Measurements from ENCODE around the gene RGS7BP. TPM values are rescaled to one million over a fixed set of nuclear protein-coding genes. Genes with fewer than 3 reads are reported as not detected.

RGS7BP gene
- total and polyA plus RNA-seq, 2 experiments from 2014 or later: 3.3 to 5.4 TPM

DNA sequence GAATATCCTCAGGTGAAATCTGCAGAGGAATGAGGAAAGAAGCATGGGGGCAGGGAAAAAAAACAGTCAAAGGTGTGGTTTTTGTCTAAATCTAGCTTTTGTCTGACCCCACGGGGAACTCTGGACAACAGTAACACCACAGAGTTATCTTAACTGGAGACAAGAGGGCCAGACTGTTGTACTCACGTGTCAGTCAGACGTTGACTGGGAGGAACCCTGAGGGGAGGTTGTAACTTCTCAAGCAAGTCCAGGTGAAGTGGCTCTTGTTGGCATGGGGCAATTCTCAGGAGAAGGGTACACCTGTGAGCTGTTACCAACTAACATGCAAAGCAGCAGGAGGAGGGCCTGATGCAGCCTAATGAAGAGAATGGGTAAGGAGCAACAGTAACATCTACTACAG is 140.4 kb downstream of the RGS7BP start:
- H3K4me1 Mint-ChIP-seq: peaks cover 14% of the 10 kb centered on the region
- peaks cover 3% of the 10 kb centered on the region for H3K27me3 Mint-ChIP-seq (ENCODE audit: insufficient read depth, low read depth, poor library complexity)
- Histone ChIP-seq H3F3A (replicated peaks; ENCODE audit: low read depth) (no peaks in the 10 kb centered on the region), H3K4me2 (no peak overlapping the region), H3K36me3 (ENCODE audit: insufficient read depth) (no peaks in the 10 kb centered on the region), H3K27ac (ENCODE audit: low read depth) (no peak overlapping the region), H4K20me1 (replicated peaks; ENCODE audit: insufficient read depth) (no peaks in the 10 kb centered on the region), H3K4me1 (ENCODE audit: insufficient read depth) (peaks cover 7% of the 10 kb centered on the region; the same call in 1 of the 2 replicates), H3K79me2 (replicated peaks; ENCODE audit: insufficient read depth) (no peaks in the 10 kb centered on the region), H2AFZ (peak overlapping the region; percentile 48), H3K27me3 (ENCODE audit: insufficient read depth) (no peaks in the 10 kb centered on the region), H3K4me3 (no peak overlapping the region), H3K9me2 (ENCODE audit: insufficient read depth) (0 out of 2 replicates have a peak, but pooled peaks cover 3% of the 10 kb centered on the region)
- H3K9me3 Mint-ChIP-seq: peaks cover 4% of the 10 kb centered on the region; the same call in 1 of the 3 replicates
- ATAC-seq (no peak), DNase-seq (ENCODE audit: low spot score) (no peak)
- no peak overlapping the region for H3K4me3 Mint-ChIP-seq
- peaks cover 3% of the 10 kb centered on the region; the same call in 2 of the 3 replicates for H3K36me3 Mint-ChIP-seq (ENCODE audit: low read depth)
- H3K27ac Mint-ChIP-seq: peak overlapping the region; percentile 6; the same call in 1 of the 2 replicates
- TF ChIP-seq, protein P1, sequence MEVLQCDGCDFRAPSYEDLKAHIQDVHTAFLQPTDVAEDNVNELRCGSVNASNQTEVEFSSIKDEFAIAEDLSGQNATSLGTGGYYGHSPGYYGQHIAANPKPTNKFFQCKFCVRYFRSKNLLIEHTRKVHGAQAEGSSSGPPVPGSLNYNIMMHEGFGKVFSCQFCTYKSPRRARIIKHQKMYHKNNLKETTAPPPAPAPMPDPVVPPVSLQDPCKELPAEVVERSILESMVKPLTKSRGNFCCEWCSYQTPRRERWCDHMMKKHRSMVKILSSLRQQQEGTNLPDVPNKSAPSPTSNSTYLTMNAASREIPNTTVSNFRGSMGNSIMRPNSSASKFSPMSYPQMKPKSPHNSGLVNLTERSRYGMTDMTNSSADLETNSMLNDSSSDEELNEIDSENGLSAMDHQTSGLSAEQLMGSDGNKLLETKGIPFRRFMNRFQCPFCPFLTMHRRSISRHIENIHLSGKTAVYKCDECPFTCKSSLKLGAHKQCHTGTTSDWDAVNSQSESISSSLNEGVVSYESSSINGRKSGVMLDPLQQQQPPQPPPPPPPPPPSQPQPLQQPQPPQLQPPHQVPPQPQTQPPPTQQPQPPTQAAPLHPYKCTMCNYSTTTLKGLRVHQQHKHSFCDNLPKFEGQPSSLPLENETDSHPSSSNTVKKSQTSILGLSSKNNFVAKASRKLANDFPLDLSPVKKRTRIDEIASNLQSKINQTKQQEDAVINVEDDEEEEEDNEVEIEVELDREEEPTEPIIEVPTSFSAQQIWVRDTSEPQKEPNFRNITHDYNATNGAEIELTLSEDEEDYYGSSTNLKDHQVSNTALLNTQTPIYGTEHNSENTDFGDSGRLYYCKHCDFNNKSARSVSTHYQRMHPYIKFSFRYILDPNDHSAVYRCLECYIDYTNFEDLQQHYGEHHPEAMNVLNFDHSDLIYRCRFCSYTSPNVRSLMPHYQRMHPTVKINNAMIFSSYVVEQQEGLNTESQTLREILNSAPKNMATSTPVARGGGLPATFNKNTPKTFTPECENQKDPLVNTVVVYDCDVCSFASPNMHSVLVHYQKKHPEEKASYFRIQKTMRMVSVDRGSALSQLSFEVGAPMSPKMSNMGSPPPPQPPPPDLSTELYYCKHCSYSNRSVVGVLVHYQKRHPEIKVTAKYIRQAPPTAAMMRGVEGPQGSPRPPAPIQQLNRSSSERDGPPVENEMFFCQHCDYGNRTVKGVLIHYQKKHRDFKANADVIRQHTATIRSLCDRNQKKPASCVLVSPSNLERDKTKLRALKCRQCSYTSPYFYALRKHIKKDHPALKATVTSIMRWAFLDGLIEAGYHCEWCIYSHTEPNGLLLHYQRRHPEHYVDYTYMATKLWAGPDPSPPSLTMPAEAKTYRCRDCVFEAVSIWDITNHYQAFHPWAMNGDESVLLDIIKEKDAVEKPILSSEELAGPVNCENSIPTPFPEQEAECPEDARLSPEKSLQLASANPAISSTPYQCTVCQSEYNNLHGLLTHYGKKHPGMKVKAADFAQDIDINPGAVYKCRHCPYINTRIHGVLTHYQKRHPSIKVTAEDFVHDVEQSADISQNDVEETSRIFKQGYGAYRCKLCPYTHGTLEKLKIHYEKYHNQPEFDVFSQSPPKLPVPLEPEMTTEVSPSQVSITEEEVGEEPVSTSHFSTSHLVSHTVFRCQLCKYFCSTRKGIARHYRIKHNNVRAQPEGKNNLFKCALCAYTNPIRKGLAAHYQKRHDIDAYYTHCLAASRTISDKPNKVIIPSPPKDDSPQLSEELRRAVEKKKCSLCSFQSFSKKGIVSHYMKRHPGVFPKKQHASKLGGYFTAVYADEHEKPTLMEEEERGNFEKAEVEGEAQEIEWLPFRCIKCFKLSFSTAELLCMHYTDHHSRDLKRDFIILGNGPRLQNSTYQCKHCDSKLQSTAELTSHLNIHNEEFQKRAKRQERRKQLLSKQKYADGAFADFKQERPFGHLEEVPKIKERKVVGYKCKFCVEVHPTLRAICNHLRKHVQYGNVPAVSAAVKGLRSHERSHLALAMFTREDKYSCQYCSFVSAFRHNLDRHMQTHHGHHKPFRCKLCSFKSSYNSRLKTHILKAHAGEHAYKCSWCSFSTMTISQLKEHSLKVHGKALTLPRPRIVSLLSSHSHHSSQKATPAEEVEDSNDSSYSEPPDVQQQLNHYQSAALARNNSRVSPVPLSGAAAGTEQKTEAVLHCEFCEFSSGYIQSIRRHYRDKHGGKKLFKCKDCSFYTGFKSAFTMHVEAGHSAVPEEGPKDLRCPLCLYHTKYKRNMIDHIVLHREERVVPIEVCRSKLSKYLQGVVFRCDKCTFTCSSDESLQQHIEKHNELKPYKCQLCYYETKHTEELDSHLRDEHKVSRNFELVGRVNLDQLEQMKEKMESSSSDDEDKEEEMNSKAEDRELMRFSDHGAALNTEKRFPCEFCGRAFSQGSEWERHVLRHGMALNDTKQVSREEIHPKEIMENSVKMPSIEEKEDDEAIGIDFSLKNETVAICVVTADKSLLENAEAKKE (CRISPR knock-in tag; IDR thresholded peaks at IDR 0.05): no peak
- TF ChIP-seq, protein P2, sequence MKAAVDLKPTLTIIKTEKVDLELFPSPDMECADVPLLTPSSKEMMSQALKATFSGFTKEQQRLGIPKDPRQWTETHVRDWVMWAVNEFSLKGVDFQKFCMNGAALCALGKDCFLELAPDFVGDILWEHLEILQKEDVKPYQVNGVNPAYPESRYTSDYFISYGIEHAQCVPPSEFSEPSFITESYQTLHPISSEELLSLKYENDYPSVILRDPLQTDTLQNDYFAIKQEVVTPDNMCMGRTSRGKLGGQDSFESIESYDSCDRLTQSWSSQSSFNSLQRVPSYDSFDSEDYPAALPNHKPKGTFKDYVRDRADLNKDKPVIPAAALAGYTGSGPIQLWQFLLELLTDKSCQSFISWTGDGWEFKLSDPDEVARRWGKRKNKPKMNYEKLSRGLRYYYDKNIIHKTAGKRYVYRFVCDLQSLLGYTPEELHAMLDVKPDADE (IDR thresholded peaks at IDR 0.05): no peak
- TF ChIP-seq JUNB (IDR thresholded peaks at IDR 0.05; ENCODE audit: unreplicated experiment) (no peak), ZNF331 (CRISPR knock-in tag; IDR thresholded peaks at IDR 0.05; ENCODE audit: low read depth) (no peak), STAT1 (IDR thresholded peaks at IDR 0.05; ENCODE audit: unreplicated experiment) (no peak), CREB1 (CRISPR knock-in tag; IDR thresholded peaks at IDR 0.05; ENCODE audit: low read depth) (no peak), EZH2phosphoT487 (IDR thresholded peaks at IDR 0.05; ENCODE audit: unreplicated experiment) (no peak), NANOG (IDR thresholded peaks at IDR 0.05; ENCODE audit: borderline replicate concordance) (no peak)
- TF ChIP-seq, protein P3, sequence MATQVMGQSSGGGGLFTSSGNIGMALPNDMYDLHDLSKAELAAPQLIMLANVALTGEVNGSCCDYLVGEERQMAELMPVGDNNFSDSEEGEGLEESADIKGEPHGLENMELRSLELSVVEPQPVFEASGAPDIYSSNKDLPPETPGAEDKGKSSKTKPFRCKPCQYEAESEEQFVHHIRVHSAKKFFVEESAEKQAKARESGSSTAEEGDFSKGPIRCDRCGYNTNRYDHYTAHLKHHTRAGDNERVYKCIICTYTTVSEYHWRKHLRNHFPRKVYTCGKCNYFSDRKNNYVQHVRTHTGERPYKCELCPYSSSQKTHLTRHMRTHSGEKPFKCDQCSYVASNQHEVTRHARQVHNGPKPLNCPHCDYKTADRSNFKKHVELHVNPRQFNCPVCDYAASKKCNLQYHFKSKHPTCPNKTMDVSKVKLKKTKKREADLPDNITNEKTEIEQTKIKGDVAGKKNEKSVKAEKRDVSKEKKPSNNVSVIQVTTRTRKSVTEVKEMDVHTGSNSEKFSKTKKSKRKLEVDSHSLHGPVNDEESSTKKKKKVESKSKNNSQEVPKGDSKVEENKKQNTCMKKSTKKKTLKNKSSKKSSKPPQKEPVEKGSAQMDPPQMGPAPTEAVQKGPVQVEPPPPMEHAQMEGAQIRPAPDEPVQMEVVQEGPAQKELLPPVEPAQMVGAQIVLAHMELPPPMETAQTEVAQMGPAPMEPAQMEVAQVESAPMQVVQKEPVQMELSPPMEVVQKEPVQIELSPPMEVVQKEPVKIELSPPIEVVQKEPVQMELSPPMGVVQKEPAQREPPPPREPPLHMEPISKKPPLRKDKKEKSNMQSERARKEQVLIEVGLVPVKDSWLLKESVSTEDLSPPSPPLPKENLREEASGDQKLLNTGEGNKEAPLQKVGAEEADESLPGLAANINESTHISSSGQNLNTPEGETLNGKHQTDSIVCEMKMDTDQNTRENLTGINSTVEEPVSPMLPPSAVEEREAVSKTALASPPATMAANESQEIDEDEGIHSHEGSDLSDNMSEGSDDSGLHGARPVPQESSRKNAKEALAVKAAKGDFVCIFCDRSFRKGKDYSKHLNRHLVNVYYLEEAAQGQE (IDR thresholded peaks at IDR 0.05; ENCODE audit: unreplicated experiment): no peak

All from GM23338 (cell line).